ENCODE measurements around the gene DNASE1.

DNA sequence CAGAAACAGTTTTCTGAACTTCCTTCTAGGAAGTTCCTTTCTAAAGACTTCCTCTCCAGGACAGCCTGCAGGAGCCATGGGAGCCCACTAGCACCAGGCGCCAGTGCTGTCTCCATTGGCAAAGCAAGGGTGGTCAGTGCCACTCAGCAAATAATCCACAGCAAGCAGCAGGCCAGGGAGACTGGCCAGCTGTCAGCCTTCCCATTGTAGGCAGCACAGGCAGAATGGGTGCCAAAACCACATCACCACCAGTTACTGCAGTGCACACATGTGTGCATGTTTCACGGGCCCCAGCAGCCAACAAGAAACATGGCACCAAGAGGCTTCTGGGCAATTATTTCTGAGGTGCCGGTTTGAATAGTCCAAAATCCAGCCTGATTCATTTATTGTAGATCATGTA, 26.7 kb downstream of the DNASE1 start:
- TF ChIP-seq SMAD4 (CRISPR knock-in tag; IDR thresholded peaks at IDR 0.05) = no peak
- TF ChIP-seq, protein P1, sequence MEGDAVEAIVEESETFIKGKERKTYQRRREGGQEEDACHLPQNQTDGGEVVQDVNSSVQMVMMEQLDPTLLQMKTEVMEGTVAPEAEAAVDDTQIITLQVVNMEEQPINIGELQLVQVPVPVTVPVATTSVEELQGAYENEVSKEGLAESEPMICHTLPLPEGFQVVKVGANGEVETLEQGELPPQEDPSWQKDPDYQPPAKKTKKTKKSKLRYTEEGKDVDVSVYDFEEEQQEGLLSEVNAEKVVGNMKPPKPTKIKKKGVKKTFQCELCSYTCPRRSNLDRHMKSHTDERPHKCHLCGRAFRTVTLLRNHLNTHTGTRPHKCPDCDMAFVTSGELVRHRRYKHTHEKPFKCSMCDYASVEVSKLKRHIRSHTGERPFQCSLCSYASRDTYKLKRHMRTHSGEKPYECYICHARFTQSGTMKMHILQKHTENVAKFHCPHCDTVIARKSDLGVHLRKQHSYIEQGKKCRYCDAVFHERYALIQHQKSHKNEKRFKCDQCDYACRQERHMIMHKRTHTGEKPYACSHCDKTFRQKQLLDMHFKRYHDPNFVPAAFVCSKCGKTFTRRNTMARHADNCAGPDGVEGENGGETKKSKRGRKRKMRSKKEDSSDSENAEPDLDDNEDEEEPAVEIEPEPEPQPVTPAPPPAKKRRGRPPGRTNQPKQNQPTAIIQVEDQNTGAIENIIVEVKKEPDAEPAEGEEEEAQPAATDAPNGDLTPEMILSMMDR (IDR thresholded peaks at IDR 0.05) = no peak

Measured in WTC11 (cell line).